Stimulated activated CD8-positive, alpha-beta memory T cell treated with anti-CD3 and anti-CD28 coated beads, Interleukin-12 subunit alpha, Interleukin-12 subunit beta, amount 100 ng/mL, for 1 hour (primary cell): Measurements from ENCODE around the gene CBFB.
"Not testable (repeated sequence)": the region's sequence is repeated elsewhere in the genome, so short reads cannot be mapped to it uniquely, and the experiment has no call there.

ENCODE experiments used
- DNase-seq: peaks from one replicate; pipeline ENCODE4 v3.0.0-alpha.2; 2020; ENCODE audit warnings: low read depth

CBFB gene

GRCh38 chr16:67098599-67098998 lies 69.7 kb downstream of the CBFB start:
- DNase-seq: no peak

GRCh38 chr16:67100569-67101310 lies 71.8 kb downstream of the CBFB start:
- no peak for DNase-seq

GRCh38 chr16:67101311-67102082 lies 72.5 kb downstream of the CBFB start:
- no peak for DNase-seq

- no peak for DNase-seq
Measured at GRCh38 chr16:67104061-67104460, 75.1 kb downstream of the CBFB start.

- DNase-seq: no peak
Measured at GRCh38 chr16:67104845-67105244, 75.9 kb downstream of the CBFB start.

- DNase-seq: no peak
Measured at GRCh38 chr16:67105246-67105645, 76.3 kb downstream of the CBFB start.

GRCh38 chr16:67105881-67106280 lies 76.9 kb downstream of the CBFB start:
- DNase-seq: no peak

- no peak for DNase-seq
Measured at GRCh38 chr16:67108489-67108888, 79.5 kb downstream of the CBFB start.

- DNase-seq: no peak
Measured at GRCh38 chr16:67108931-67109406, 80.0 kb downstream of the CBFB start.

- DNase-seq: peak; percentile 94
Measured at GRCh38 chr16:67109407-67110135, 80.6 kb downstream of the CBFB start, which contains the start of gene PHAF1. PHAF1 (plus strand) TSS chr16:67109941; CDS start chr16:67110176, 235 bp downstream.

- no peak for DNase-seq
Measured at GRCh38 chr16:67111951-67112444, 83.0 kb downstream of the CBFB start.

GRCh38 chr16:67112591-67113399 lies 83.8 kb downstream of the CBFB start:
- no peak for DNase-seq

GRCh38 chr16:67114793-67115192 lies 85.8 kb downstream of the CBFB start:
- DNase-seq: no peak

GRCh38 chr16:67115639-67116038 lies 86.7 kb downstream of the CBFB start:
- no peak for DNase-seq

- no peak for DNase-seq
Measured at GRCh38 chr16:67116388-67117311, 87.7 kb downstream of the CBFB start.

GRCh38 chr16:67117716-67118115 lies 88.8 kb downstream of the CBFB start:
- no peak for DNase-seq

GRCh38 chr16:67120025-67120424 lies 91.1 kb downstream of the CBFB start:
- no peak for DNase-seq

GRCh38 chr16:67122799-67123198 lies 93.8 kb downstream of the CBFB start:
- DNase-seq: not testable (repeated sequence)

GRCh38 chr16:67128417-67128816 lies 99.5 kb downstream of the CBFB start:
- no peak for DNase-seq

- no peak for DNase-seq
Measured at GRCh38 chr16:67128887-67129286, 99.9 kb downstream of the CBFB start.
